HuH-7 (cell line): ENCODE data around the gene FN3K.
"Not testable (repeated sequence)": the region's sequence is repeated elsewhere in the genome, so short reads cannot be mapped to it uniquely, and the experiment has no call there.

Experiments used
- DNase-seq: peaks from one replicate; pipeline ENCODE4 v3.0.0; 2011; ENCODE audit warnings: low spot score

The FN3K gene

DNA sequence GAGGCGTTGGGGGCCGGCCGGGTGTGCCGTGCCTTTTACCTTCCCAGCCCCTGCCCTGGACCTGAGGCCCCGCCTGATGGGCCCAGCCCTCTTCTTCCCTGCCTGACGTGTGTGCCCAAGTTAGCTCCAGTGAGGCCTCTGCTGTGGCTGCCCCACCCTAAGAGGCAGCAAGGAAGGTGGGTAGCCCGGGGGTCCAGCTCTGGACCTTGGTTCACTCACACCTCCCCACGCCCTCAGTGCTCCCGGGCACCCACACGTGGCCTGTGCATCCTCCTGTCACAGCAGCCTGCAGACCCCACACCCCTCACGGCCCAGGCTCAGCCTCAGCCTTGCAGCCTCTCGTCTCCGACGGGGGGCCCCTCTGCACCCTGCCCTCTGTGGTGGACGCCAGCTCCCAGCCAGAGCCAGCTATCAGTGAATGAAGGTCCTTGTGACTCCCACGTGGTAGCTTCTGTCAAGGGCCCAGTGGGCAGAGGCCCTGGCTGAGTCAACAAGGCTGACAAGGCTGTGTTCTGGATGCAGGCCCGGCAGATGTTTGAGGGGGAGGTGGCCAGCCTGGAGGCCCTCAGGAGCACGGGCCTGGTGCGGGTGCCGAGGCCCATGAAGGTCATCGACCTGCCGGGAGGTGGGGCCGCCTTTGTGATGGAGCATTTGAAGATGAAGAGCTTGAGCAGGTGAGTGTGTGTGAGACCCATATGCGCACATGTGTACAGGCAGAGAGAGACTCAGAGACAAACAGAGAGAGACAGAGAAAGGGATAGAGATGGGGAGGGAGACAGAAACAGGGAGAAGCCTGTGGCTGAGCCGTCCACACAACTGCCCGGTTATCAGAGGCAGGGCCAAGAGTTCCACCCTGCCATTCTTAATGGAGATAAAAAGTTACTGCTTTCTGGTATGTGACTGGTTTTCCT, 2.8 kb downstream of the FN3K start:
- DNase-seq: no peak

GRCh38 chr17:82740906-82741759, 5.7 kb downstream of the FN3K start:
- no peak for DNase-seq

DNA sequence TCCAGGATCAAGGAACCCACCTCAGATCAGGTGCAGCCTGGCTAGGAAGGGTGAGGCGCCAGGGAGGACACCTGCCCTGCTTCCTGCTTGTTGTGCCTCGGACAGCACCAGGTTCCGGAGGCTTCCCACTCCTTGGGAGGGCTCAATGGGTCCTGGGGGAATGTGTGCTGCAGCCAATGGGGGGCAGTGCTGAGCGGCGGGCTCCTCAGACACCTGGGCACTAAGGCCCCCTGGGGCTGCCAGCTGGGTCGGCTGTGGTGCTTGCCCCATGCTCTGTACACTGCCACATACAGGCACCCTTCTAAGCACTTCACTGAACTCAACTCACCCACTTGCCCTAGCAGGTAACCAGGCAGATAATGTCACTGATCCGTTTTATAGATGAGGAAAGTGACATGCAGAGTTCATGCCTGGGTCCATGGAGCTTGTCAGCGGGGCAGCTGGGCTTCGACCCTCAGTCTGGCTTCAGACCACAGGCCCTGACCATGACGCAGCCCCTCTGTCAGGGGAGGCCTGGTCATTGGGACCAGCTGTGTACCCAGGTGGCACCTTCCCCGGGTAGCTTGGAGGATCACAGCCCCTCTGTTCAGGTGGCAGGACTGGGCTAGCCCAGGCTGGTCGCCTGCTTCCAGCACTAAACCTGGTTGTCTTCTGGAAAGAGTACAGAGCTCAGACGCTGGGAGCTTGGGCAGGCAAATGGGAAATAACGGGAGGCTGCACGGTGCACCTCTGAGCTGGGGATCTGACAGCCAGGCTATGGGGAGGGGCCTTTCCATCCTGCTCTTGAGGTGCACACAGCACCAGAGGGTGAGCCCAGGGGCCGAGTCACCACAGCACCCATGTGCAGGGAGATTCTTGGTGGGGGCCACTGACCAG, 8.2 kb downstream of the FN3K start:
- DNase-seq: no peak

DNA sequence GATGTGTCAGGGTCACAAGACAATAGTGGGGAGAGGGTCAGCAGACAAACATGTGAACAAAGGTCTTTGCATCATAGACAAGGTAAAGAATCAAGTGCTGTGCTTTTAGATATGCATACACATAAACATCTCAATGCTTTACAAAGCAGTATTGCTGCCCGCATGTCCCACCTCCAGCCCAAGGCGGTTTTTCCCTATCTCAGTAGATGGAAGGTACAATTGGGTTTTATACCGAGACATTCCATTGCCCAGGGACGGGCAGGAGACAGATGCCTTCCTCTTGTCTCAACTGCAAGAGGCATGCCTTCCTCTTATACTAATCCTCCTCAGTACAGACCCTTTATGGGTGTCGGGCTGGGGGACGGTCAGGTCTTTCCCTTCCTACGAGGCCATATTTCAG, 9.3 kb downstream of the FN3K start:
- not testable (repeated sequence) for DNase-seq

DNA sequence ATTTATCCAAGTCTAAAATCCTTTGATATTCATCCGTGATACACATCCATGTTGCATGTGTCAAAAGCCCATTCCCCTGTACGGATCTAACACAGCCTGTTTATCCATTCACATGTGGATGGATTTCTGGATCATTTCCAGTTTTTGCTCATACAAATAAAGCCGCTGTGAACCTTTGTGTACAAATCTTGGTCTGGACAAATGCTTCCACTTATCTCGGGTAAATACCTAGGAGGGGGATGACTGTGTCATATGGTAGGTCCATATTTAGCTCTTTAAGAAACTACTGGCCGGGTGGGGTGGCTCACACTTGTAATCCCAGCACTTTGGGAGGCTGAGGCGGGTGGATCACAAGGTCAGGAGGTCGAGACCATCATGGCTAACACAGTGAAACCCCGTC, 10.1 kb downstream of the FN3K start:
- no peak for DNase-seq

- DNase-seq: no peak
Measured at GRCh38 chr17:82748756-82749155, 13.3 kb downstream of the FN3K start.

- no peak for DNase-seq
Measured at GRCh38 chr17:82750241-82750908, 15.0 kb downstream of the FN3K start.

GRCh38 chr17:82751171-82751570, 15.8 kb downstream of the FN3K start:
- no peak for DNase-seq

DNA sequence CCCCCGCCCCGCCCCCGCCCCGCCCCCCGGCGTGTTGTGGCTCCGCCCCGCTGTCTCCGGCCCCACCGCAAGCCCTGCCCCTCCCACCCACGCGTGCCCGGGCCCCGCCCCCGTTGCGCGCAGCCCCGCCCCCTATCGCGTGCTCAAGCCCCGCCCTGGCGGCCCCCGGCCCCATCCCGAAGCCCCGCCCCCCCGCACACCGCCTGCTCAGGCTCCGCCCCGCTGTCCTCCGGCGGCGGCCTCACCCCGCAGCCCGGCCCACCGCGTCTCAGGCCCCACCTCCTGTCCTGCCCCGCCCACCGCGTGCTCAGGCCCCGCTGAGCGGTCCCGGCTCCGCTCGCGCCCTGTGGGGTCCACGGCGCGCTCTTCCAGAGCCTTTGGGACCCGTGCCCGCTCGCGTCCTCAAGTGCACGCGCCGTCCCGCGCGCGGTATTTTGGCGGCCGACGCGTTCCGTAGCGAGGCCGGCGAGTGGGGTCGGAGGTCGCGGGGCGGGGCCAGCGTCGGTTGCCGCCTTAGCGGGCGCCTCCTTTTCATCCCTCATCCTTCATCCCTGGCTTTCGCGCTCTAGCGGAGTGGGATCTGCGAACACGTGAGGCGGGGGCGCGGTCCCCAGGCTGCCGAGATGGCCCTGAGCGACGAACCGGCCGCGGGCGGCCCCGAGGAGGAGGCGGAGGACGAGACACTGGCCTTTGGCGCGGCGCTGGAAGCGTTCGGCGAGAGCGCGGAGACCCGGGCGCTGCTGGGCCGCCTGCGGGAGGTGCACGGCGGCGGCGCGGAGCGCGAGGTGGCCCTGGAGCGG, 16.4 kb downstream of the FN3K start, which contains the start of gene TBCD:
Gene TBCD (plus strand): TSS at position 495 of the 800 bp plus-strand sequence. CDS start 129 bp downstream, at position 624.
- DNase-seq: peak; percentile 91

DNA sequence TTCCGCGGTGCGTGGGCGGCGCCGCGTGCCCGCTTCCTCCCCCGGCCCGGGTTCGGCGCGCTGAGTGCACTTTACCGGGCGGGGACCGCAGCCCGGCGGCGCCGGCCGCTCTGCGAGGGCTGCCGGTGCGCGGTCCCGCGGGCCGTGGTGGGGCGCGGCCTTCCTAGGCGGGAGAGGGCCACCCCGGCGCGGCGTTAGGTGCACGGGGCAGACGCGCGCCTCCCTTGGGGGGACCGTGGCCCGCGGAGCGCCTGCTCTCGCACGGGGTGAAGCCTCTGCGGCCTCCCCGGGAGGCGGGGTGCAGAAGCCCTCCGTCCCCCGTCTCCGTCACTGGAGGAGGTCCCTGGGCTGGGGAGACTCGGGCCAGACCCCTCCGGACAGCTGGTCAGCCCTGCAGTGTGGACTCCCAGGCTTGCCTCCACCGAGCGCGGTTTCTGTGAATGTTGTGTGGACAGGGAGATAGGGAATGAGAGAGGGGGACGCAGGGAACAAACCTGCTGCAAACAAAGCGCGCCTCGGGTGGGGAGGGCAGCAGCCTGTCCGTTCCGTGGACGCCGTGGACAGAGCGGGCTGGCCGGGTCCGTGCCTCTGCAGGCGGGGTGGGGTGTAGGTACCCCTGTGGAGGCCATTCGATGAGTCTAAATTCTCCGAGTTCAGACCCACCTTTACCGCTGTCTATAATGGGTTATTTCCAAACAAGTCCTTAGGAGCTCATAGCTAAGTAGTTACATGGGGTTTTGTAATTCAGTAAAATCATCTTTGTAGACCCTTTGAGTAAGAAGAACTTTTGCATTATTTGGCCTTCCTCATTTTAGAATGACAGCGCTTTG, 17.2 kb downstream of the FN3K start:
- peak; percentile 55 for DNase-seq

DNA sequence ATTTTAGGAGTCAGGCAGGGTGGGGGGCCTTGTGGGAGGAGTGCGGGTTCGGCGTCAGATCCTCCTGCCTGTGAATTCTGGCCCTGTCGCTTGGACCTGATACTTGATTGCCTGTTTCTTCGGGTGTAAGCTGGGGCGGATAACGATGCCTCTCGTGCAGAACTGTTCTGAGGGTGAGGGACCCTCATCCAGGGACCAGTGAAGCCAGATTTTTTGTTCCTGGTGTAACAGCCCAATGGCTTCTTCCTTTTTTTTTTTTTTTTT, 17.7 kb downstream of the FN3K start:
- DNase-seq: no peak

- no peak for DNase-seq
Measured at GRCh38 chr17:82754297-82755208, 19.1 kb downstream of the FN3K start.

- no peak for DNase-seq
Measured at GRCh38 chr17:82756166-82756565, 20.8 kb downstream of the FN3K start.

DNA sequence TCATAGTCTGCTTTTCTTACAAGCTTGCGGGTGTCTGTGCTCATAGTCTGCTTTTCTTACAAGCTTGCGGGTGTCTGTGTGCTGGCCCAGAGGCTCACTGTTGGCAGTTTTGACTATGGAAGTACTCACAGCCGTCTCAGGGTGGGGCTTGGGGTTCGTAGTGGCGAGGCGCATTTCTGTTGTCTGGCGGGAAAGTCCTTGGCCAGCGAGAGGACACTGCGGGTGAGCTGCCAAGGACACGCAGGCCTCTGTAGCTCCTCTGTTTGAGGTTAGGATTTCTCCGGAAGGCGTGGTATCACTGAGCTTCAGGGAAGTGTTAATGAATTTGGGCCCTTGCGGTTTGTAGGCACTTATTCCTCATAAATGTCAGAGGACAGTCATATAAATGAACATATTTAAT, 30.0 kb downstream of the FN3K start:
- DNase-seq: no peak

DNA sequence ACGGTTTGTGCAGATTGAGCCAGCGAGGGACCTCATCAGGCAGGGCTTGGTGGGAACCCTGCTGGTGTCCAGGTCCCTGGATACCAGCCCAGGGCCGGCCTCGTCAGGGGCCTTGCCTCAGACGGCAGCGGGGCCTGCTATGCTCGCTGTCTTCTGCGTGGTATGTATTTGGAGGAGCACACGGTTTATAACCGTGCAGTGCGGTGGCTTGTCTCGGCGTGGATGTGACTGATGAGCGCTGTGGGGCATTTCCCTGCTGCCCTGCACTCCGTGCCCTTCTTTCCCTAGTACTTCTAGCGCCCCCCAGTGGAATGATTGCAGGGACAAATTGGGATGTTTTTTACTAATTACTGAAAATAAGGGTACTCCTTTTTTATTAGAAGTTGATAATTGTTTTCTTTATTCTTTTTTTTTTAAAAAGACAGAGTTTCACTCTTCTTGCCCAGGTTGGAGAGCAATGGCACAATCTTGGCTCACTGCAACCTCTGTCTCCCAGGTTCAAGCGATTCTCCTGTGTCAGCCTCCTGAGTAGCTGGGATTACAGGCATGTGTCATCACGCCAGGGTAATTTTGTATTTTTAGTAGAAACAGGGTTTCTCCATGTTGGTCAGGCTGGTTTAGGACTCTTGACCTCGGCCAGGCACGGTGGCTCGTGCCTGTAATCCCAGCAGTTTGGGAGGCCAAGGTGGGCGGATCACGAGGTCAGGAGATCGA, 31.8 kb downstream of the FN3K start:
- DNase-seq: peak; percentile 72

GRCh38 chr17:82769041-82769440, 33.6 kb downstream of the FN3K start:
- no peak for DNase-seq

- DNase-seq: peak; percentile 64
Measured at GRCh38 chr17:82772026-82772425, 36.6 kb downstream of the FN3K start.

DNA sequence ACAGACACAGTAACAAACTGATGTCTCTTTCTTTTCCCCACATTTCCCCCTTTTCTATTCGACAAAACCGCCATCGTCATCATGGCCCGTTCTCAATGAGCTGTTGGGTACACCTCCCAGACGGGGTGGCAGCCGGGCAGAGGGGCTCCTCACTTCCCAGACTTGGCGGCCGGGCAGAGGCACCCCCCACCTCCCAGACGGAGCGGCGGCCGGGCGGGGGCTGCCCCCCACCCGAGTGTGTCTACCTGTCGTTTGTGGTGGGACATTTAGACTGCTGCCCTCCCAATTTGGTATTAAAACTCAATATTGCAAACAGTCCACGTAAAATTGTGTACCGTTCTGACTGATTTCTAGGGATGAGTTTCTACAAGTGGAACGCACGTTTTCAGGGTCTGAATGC, 39.0 kb downstream of the FN3K start:
- DNase-seq: not testable (repeated sequence)
